Measurements from ENCODE around the gene ZNF618.

ZNF618 gene

GRCh38 chr9:114003351-114003750 is 127.2 kb downstream of the ZNF618 start:
- no peak for DNase-seq

GRCh38 chr9:114003758-114004157 is 127.6 kb downstream of the ZNF618 start:
- DNase-seq = no peak

- no peak for DNase-seq
Measured at GRCh38 chr9:114004221-114004716, 128.2 kb downstream of the ZNF618 start.

GRCh38 chr9:114005371-114006154 is 129.5 kb downstream of the ZNF618 start:
- no peak for DNase-seq

GRCh38 chr9:114006155-114006550 is 130.0 kb downstream of the ZNF618 start:
- no peak for DNase-seq

- no peak for DNase-seq
Measured at GRCh38 chr9:114006931-114007691, 131.0 kb downstream of the ZNF618 start.

GRCh38 chr9:114007991-114008666 is 132.0 kb downstream of the ZNF618 start:
- no peak for DNase-seq

- DNase-seq = no peak
Measured at GRCh38 chr9:114008667-114009410, 132.7 kb downstream of the ZNF618 start.

GRCh38 chr9:114011313-114011712 is 135.2 kb downstream of the ZNF618 start:
- no peak for DNase-seq

- DNase-seq = no peak
Measured at GRCh38 chr9:114012126-114012525, 136.0 kb downstream of the ZNF618 start.

- DNase-seq = no peak
Measured at GRCh38 chr9:114014044-114014443, 137.9 kb downstream of the ZNF618 start.

GRCh38 chr9:114015607-114016006 is 139.5 kb downstream of the ZNF618 start:
- DNase-seq = no peak

- DNase-seq = no peak
Measured at GRCh38 chr9:114016101-114016500, 140.0 kb downstream of the ZNF618 start.

- no peak for DNase-seq
Measured at GRCh38 chr9:114016629-114017423, 140.7 kb downstream of the ZNF618 start.

- DNase-seq = no peak
Measured at GRCh38 chr9:114017741-114018715, 141.9 kb downstream of the ZNF618 start.

GRCh38 chr9:114021578-114021977 is 145.5 kb downstream of the ZNF618 start:
- DNase-seq = no peak

GRCh38 chr9:114023961-114024360 is 147.9 kb downstream of the ZNF618 start:
- DNase-seq = no peak

GRCh38 chr9:114025196-114025753 is 149.2 kb downstream of the ZNF618 start:
- DNase-seq = no peak

GRCh38 chr9:114025760-114026159 is 149.7 kb downstream of the ZNF618 start:
- DNase-seq = no peak

- no peak for DNase-seq
Measured at GRCh38 chr9:114026335-114026734, 150.2 kb downstream of the ZNF618 start.
